IMR-90 (cell line): Measurements from ENCODE around the gene NPAS1.

ENCODE experiments used
- CTCF ChIP-seq: conservative IDR thresholded peaks from 2 replicates; pipeline ENCODE4 v1.5.1; 2012; ENCODE audit warnings: mild to moderate bottlenecking, low read depth, low read length, improper control_type of control experiment
- MXI1 ChIP-seq: IDR thresholded peaks from 2 replicates; pipeline ENCODE4 v1.6.1; 2012; ENCODE audit warnings: low read depth, mild to moderate bottlenecking, low read length, moderate library complexity, borderline replicate concordance
- RAD21 ChIP-seq: IDR thresholded peaks from 2 replicates; pipeline ENCODE4 v1.6.1; 2012; ENCODE audit warnings: low read length, improper control_type of control experiment

DNA sequence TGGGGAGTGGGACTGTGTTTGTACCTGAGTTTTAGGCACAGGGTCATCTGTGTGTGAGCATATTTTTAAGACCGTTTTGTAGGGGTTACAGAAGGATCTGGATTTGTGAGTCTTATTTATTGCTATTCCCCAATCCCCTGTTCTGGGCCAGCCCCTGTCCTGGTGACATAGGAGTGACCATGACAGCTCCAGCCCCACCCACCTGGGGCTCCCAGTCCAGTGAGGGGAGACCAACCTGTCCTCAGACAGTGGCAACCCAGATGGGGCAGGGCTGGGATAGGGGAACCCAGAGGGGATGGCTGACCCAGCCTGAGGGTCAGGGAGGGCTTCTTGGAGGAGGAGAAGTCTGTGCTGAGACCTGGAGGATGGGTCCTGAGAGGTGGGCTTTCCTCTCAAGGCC is 18.1 kb downstream of the NPAS1 start:
- no peak for TF ChIP-seq CTCF
- no peak for TF ChIP-seq MXI1
- no peak for TF ChIP-seq RAD21
